Sigmoid colon (tissue), 4 donors: ENCODE data around the gene B3GALNT2.

Experiments
- POLR2AphosphoS5 ChIP-seq, 4 donors: sonication (generic); formaldehyde crosslinking; IDR thresholded peaks; one replicate each; pipeline ENCODE4 v1.6.1; 2017; ENCODE audit warnings: antibody characterized with exemption in 4 of 4
- TF ChIP-seq, protein P1 (sequence below), 4 experiments: fragments of 450-650 bp in 3 of 4; fragments of 200-600 bp in 1 of 4; IDR thresholded peaks; one replicate each; pipeline ENCODE4 v1.5.1; 2016 to 2019; ENCODE audit warnings: antibody characterized with exemption in 4 of 4, mild to moderate bottlenecking in 3 of 4, moderate library complexity in 2 of 4

DNA sequence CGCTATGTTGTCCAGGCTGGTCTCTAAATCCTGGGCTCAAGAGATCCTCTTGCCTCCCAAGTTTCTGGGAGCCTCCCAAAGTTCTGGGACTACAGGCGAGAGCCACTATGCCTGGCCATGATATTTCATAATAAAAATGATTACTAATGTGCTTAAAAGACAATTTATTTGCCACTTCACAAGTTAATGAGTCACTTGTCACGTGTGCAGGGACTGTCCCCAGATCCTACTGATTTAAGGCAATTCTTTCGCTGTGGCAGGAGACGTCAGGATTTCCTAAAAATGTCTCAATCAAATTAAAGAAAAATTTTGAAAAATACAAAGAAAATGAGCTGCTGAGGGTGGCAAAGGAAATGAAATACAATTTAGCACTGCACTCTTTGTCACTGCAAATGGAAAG, 43.5 kb downstream of the B3GALNT2 start:
- TF ChIP-seq, protein P1, sequence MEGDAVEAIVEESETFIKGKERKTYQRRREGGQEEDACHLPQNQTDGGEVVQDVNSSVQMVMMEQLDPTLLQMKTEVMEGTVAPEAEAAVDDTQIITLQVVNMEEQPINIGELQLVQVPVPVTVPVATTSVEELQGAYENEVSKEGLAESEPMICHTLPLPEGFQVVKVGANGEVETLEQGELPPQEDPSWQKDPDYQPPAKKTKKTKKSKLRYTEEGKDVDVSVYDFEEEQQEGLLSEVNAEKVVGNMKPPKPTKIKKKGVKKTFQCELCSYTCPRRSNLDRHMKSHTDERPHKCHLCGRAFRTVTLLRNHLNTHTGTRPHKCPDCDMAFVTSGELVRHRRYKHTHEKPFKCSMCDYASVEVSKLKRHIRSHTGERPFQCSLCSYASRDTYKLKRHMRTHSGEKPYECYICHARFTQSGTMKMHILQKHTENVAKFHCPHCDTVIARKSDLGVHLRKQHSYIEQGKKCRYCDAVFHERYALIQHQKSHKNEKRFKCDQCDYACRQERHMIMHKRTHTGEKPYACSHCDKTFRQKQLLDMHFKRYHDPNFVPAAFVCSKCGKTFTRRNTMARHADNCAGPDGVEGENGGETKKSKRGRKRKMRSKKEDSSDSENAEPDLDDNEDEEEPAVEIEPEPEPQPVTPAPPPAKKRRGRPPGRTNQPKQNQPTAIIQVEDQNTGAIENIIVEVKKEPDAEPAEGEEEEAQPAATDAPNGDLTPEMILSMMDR (IDR thresholded peaks at IDR 0.05) = no peak
- TF ChIP-seq POLR2AphosphoS5 (IDR thresholded peaks at IDR 0.05) = no peak
